Neural cell (in vitro differentiated cells): ENCODE results near the gene ALDH5A1. TPM values are rescaled to one million over a fixed set of nuclear protein-coding genes. Genes with fewer than 3 reads are reported as not detected.

Experiments used
- H2AFZ ChIP-seq: fragments of 200-600, 300-800 bp; sonication (generic), shearing (Covaris generic); 2 replicates; pipeline ENCODE4 v1.6.0; 2014; ENCODE audit warnings: low read depth, mild to moderate bottlenecking, antibody characterized with exemption, low read length, moderate library complexity
- H3F3A ChIP-seq: fragments of 200-600 bp; shearing (Covaris generic); 2 replicates; pipeline ENCODE4 v1.6.1; 2016; ENCODE audit warnings: mild to moderate bottlenecking, moderate library complexity, mixed read lengths, antibody characterized with exemption, low read length; ENCODE audit not compliant: insufficient read depth, poor library complexity, severe bottlenecking
- H3K27ac ChIP-seq: fragments of 200-600, 300-800 bp; sonication (generic), shearing (Covaris generic); 2 replicates; pipeline ENCODE4 v1.5.1; 2014; ENCODE audit warnings: mild to moderate bottlenecking, low read length, moderate library complexity
- H3K27me3 ChIP-seq: fragments of 300-800, 200-600 bp; sonication (generic), shearing (Covaris generic); 2 replicates; pipeline ENCODE4 v1.6.0; 2014; ENCODE audit warnings: mild to moderate bottlenecking, low read depth, low read length, moderate library complexity; ENCODE audit not compliant: insufficient read depth
- H3K36me3 ChIP-seq: fragments of 300-800, 200-600 bp; sonication (generic), shearing (Covaris generic); 2 replicates; pipeline ENCODE4 v1.5.1; 2014; ENCODE audit warnings: mild to moderate bottlenecking, antibody characterized with exemption, low read length, moderate library complexity; ENCODE audit not compliant: insufficient read depth
- H3K4me2 ChIP-seq: fragments of 300-800, 200-600 bp; sonication (generic), shearing (Covaris generic); 2 replicates; pipeline ENCODE4 v1.6.0; 2014; ENCODE audit warnings: mild to moderate bottlenecking, low read length
- H3K4me3 ChIP-seq: fragments of 300-800, 200-600 bp; sonication (generic), shearing (Covaris generic); 2 replicates; pipeline ENCODE4 v1.5.1; 2014; ENCODE audit warnings: mild to moderate bottlenecking, low read length, moderate library complexity
- H3K79me2 ChIP-seq: fragments of 200-600 bp; shearing (Covaris generic); replicated peaks from 2 replicates; pipeline ENCODE4 v1.6.0; 2014; ENCODE audit warnings: mild to moderate bottlenecking, low read length, moderate library complexity; ENCODE audit not compliant: insufficient read depth
- H3K9ac ChIP-seq: fragments of 300-800, 200-600 bp; sonication (generic), shearing (Covaris generic); 2 replicates; pipeline ENCODE4 v1.6.1; 2016; ENCODE audit warnings: mild to moderate bottlenecking, low read length, mixed read lengths
- H3K9me2 ChIP-seq: fragments of 200-600 bp; shearing (Covaris generic); 2 replicates; pipeline ENCODE4 v1.6.1; 2016; ENCODE audit warnings: mild to moderate bottlenecking, low read length, mixed read lengths; ENCODE audit not compliant: insufficient read depth
- H3K9me3 ChIP-seq: fragments of 200-600, 300-800 bp; sonication (generic), shearing (Covaris generic); 2 replicates; pipeline ENCODE4 v1.6.1; 2016; ENCODE audit warnings: mild to moderate bottlenecking, mixed run types, low read length, moderate library complexity, mixed read lengths
- H4K20me1 ChIP-seq: fragments of 200-600 bp; shearing (Covaris generic); 2 replicates; pipeline ENCODE4 v1.6.1; 2016; ENCODE audit warnings: mild to moderate bottlenecking, mixed run types; ENCODE audit not compliant: insufficient read depth
- EP300 ChIP-seq: fragments of 450-650 bp; conservative IDR thresholded peaks from 2 replicates; pipeline ENCODE4 v1.6.1; 2014; ENCODE audit warnings: antibody characterized with exemption, mild to moderate bottlenecking, moderate library complexity; ENCODE audit not compliant: poor library complexity, severe bottlenecking
- EZH2 ChIP-seq: fragments of 200-600, 300-800 bp; shearing (Covaris generic), sonication (generic); IDR thresholded peaks from 2 replicates; pipeline ENCODE4 v1.6.1; 2014; ENCODE audit warnings: antibody characterized with exemption, low read length, borderline replicate concordance, mild to moderate bottlenecking; ENCODE audit not compliant: insufficient read depth, poor library complexity, severe bottlenecking
- MXI1 ChIP-seq: fragments of 450-650 bp; conservative IDR thresholded peaks from 2 replicates; pipeline ENCODE4 v1.6.1; 2014; ENCODE audit warnings: antibody characterized with exemption, mild to moderate bottlenecking; ENCODE audit not compliant: poor library complexity, severe bottlenecking
- POLR2AphosphoS5 ChIP-seq: IDR thresholded peaks from 2 replicates; pipeline ENCODE4 v1.6.1; 2012
- RAD21 ChIP-seq: fragments of 450-650 bp; conservative IDR thresholded peaks from 2 replicates; pipeline ENCODE4 v1.6.1; 2014; ENCODE audit warnings: antibody characterized with exemption, mild to moderate bottlenecking, moderate library complexity
- SMC3 ChIP-seq: fragments of 450-650 bp; conservative IDR thresholded peaks from 2 replicates; pipeline ENCODE4 v1.6.1; 2014; ENCODE audit warnings: antibody characterized with exemption, mild to moderate bottlenecking, moderate library complexity; ENCODE audit not compliant: poor library complexity
- TAF1 ChIP-seq: IDR thresholded peaks from 2 replicates; pipeline ENCODE4 v1.6.1; 2012; ENCODE audit warnings: low read depth
- polyA plus RNA-seq: library from polyadenylated mRNA; depleted of rRNA; stranded (reverse); fragments of >200 nt; gene quantifications from 2 replicates; pipeline ENCODE4 v1.2.3, GENCODE V29; 2014
- TF ChIP-seq, protein P1 (sequence below): fragments of 450-650 bp; IDR thresholded peaks from 2 replicates; pipeline ENCODE4 v1.5.1; 2014; ENCODE audit warnings: antibody characterized with exemption, mild to moderate bottlenecking, moderate library complexity; ENCODE audit not compliant: poor library complexity, severe bottlenecking
- TF ChIP-seq, protein P2 (sequence below): IDR thresholded peaks from 2 replicates; pipeline ENCODE4 v1.6.1; 2012; ENCODE audit warnings: borderline replicate concordance

The ALDH5A1 gene
- polyA plus RNA-seq, 1 donor from 2014 or later, result 36.3 TPM

DNA sequence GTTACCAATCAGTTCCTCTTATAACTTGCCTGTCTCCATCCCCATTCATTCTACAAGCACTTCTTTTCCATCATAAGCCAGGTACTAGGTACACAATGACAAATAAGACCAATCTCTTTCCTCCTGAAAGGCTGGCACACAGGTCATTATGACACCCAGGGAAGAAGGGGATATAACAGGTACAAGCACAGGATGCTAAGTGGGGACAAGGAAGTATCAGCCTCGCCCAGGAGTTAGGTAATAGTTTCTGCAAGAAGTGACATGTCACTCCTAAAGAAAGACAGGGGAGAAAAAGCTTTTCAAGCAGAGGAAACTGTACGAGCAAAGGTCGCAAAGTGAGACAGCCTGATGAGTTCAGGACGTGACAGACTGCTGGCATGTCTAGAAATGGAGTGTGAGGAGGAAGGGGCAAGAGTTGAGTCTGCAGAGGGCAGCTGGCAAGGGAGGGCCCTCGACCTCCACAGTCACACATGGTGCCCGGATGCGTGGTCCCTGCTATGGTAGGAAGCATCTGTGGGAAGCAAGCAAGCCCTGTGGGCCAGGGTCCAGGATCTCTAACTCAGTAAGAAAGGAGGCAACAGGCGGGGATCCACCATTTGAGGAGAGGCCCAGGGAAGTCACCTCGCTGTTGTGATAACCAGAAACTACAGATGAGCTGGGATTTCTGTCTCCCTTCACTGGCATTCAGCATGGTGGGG lies 45.8 kb upstream of the ALDH5A1 start:
- H3K9ac ChIP-seq, result no peak overlapping the region
- TF ChIP-seq POLR2AphosphoS5 (no peak), MXI1 (no peak), RAD21 (no peak), EZH2 (no peak), TAF1 (no peak), EP300 (no peak), SMC3 (no peak)
- TF ChIP-seq, protein P1, sequence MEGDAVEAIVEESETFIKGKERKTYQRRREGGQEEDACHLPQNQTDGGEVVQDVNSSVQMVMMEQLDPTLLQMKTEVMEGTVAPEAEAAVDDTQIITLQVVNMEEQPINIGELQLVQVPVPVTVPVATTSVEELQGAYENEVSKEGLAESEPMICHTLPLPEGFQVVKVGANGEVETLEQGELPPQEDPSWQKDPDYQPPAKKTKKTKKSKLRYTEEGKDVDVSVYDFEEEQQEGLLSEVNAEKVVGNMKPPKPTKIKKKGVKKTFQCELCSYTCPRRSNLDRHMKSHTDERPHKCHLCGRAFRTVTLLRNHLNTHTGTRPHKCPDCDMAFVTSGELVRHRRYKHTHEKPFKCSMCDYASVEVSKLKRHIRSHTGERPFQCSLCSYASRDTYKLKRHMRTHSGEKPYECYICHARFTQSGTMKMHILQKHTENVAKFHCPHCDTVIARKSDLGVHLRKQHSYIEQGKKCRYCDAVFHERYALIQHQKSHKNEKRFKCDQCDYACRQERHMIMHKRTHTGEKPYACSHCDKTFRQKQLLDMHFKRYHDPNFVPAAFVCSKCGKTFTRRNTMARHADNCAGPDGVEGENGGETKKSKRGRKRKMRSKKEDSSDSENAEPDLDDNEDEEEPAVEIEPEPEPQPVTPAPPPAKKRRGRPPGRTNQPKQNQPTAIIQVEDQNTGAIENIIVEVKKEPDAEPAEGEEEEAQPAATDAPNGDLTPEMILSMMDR, result no peak
- TF ChIP-seq, protein P2, sequence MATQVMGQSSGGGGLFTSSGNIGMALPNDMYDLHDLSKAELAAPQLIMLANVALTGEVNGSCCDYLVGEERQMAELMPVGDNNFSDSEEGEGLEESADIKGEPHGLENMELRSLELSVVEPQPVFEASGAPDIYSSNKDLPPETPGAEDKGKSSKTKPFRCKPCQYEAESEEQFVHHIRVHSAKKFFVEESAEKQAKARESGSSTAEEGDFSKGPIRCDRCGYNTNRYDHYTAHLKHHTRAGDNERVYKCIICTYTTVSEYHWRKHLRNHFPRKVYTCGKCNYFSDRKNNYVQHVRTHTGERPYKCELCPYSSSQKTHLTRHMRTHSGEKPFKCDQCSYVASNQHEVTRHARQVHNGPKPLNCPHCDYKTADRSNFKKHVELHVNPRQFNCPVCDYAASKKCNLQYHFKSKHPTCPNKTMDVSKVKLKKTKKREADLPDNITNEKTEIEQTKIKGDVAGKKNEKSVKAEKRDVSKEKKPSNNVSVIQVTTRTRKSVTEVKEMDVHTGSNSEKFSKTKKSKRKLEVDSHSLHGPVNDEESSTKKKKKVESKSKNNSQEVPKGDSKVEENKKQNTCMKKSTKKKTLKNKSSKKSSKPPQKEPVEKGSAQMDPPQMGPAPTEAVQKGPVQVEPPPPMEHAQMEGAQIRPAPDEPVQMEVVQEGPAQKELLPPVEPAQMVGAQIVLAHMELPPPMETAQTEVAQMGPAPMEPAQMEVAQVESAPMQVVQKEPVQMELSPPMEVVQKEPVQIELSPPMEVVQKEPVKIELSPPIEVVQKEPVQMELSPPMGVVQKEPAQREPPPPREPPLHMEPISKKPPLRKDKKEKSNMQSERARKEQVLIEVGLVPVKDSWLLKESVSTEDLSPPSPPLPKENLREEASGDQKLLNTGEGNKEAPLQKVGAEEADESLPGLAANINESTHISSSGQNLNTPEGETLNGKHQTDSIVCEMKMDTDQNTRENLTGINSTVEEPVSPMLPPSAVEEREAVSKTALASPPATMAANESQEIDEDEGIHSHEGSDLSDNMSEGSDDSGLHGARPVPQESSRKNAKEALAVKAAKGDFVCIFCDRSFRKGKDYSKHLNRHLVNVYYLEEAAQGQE, result no peak
- H3K36me3 ChIP-seq, result no peaks in the 10 kb centered on the region
- H3K4me2 ChIP-seq, result no peak overlapping the region
- no peak overlapping the region for H3K4me3 ChIP-seq
- no peak overlapping the region for H2AFZ ChIP-seq
- H3F3A ChIP-seq, result no peaks in the 10 kb centered on the region
- H3K9me2 ChIP-seq, result no peaks in the 10 kb centered on the region
- H3K27me3 ChIP-seq, result no peaks in the 10 kb centered on the region
- no peaks in the 10 kb centered on the region for H3K9me3 ChIP-seq
- no peak overlapping the region for H3K27ac ChIP-seq
- H4K20me1 ChIP-seq, result no peaks in the 10 kb centered on the region
- no peaks in the 10 kb centered on the region for H3K79me2 ChIP-seq

DNA sequence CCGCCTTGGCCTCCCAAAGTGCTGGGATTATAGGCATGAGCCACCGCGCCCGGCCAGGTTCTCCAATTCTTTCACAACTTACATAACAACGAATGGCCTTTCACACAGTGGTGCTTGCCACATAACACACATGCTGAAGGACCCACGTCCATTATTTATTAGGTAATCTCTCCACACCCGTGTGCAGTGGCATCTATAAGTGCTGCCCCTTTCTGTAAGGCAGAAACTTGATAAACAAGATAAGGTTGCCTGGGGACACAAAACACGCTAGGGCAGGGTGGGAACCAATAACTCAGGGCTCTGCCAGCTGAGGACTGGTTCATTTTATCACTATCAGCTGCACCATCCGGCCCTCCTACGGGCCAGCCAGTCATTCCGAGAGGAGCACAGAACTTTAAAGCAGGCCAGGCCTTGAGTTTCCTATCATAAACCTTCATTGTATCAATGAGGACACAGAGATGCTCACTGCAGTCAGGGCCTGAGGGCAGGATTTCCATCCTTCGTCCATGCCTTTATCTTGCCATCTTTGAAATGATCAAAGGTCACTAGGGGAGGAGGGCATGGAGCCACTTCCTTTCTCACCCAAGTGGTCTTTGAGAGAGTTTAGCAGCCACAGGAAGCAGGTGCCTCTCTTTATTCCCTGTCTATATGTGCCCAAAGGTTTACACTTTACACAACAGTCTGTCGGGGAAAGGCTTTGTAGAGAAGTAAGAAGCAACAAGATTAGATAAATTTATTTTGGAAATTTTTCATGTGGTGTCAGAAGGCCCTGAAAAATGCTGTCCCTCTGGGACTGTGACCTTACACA lies 43.0 kb upstream of the ALDH5A1 start:
- TF ChIP-seq MXI1, result no peak
- TF ChIP-seq TAF1, result no peak
- TF ChIP-seq, protein P2, result no peak
- no peak for TF ChIP-seq POLR2AphosphoS5
- no peak for TF ChIP-seq SMC3
- TF ChIP-seq EZH2, result no peak
- Histone ChIP-seq H3K79me2 (no peaks in the 10 kb centered on the region), H3K9me2 (no peaks in the 10 kb centered on the region), H3K9me3 (no peaks in the 10 kb centered on the region), H4K20me1 (no peaks in the 10 kb centered on the region), H3K27ac (no peak overlapping the region), H2AFZ (no peak overlapping the region), H3K4me2 (no peak overlapping the region), H3K36me3 (no peaks in the 10 kb centered on the region), H3K9ac (no peak overlapping the region), H3F3A (no peaks in the 10 kb centered on the region), H3K27me3 (no peaks in the 10 kb centered on the region), H3K4me3 (no peak overlapping the region)
